Stimulated activated CD4-positive, alpha-beta T cell treated with anti-CD3 and anti-CD28 coated beads, Interleukin-4, amount 100 ng/mL, for 4 hours (primary cell): ENCODE measurements around the gene ALOX15.
A peak's percentile ranks its signal among the peaks of the same experiment; 100 is the strongest.
"Not testable (repeated sequence)": the region's sequence is repeated elsewhere in the genome, so short reads cannot be mapped to it uniquely, and the experiment has no call there.

Experiments
- DNase-seq, 2 experiments: peaks; one replicate each; pipeline ENCODE4 v3.0.0-alpha.2; 2020

Gene ALOX15

GRCh38 chr17:4652997-4653396 is 11.5 kb upstream of the ALOX15 start:
- DNase-seq: no peak

- DNase-seq: no peak
Observed at GRCh38 chr17:4648741-4649140, 7.3 kb upstream of the ALOX15 start.

GRCh38 chr17:4645642-4646041 is 4.2 kb upstream of the ALOX15 start:
- no peak for DNase-seq

- DNase-seq: no peak
Observed at GRCh38 chr17:4643676-4644075, 2.2 kb upstream of the ALOX15 start.

- no peak for DNase-seq
Observed at GRCh38 chr17:4642286-4642685, 808 bp upstream of the ALOX15 start.

GRCh38 chr17:4640569-4641188 is 799 bp downstream of the ALOX15 start:
- not testable (repeated sequence) for DNase-seq

GRCh38 chr17:4639301-4640059 is 2.0 kb downstream of the ALOX15 start:
- peak in 1 of 2 experiments; percentile 11 for DNase-seq

GRCh38 chr17:4638766-4639165 is 2.7 kb downstream of the ALOX15 start:
- not testable (repeated sequence) for DNase-seq

- DNase-seq: no peak
Observed at GRCh38 chr17:4636474-4637100, 4.9 kb downstream of the ALOX15 start.

GRCh38 chr17:4635823-4636375 is 5.6 kb downstream of the ALOX15 start:
- no peak for DNase-seq

GRCh38 chr17:4634976-4635375 is 6.5 kb downstream of the ALOX15 start:
- no peak for DNase-seq

GRCh38 chr17:4633643-4634042 is 7.8 kb downstream of the ALOX15 start:
- no peak for DNase-seq

- DNase-seq: no peak
Observed at GRCh38 chr17:4632581-4632920, 8.9 kb downstream of the ALOX15 start.

- no peak for DNase-seq
Observed at GRCh38 chr17:4631836-4632580, 9.5 kb downstream of the ALOX15 start.

- no peak for DNase-seq
Observed at GRCh38 chr17:4631431-4631830, 10.0 kb downstream of the ALOX15 start.

GRCh38 chr17:4626734-4627256 is 14.7 kb downstream of the ALOX15 start:
- DNase-seq: no peak

GRCh38 chr17:4625181-4625617 is 16.3 kb downstream of the ALOX15 start:
- no peak for DNase-seq

GRCh38 chr17:4624451-4624911 is 17.0 kb downstream of the ALOX15 start:
- not testable (repeated sequence) for DNase-seq

GRCh38 chr17:4623249-4623648 is 18.2 kb downstream of the ALOX15 start:
- no peak for DNase-seq

- no peak for DNase-seq
Observed at GRCh38 chr17:4622375-4622774, 19.1 kb downstream of the ALOX15 start.

GRCh38 chr17:4620531-4621101 is 20.9 kb downstream of the ALOX15 start:
- no peak for DNase-seq

GRCh38 chr17:4617590-4618351 is 23.7 kb downstream of the ALOX15 start:
- DNase-seq: no peak
